ENCODE measurements around the gene CD48. TPM values are rescaled to one million over a fixed set of nuclear protein-coding genes. Genes with fewer than 3 reads are reported as not detected.

The CD48 gene
- polyA plus RNA-seq, 1 of the 3 experiments (the other 2 are of a cell fraction) = not detected

DNA sequence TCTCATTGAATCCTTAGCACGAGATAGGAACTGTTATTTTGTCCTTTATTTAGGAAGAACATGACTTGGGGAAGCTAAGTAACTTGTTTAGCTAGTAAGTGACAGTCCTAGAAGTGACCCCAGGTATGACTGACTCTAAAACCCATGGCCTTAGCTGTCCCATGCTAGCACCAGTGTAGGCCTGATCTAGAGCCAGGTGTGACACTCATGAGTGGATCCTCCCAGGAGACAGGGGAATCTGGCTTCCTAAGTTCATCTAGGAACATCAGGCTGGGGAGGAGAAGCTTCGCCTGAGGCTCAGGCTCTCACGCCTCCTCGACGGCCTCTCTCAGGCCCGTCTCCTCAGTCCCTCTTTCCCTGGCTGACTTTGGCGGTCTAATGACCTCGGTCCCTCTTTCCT lies 31.2 kb downstream of the CD48 start:
- Histone ChIP-seq H2AFZ (ENCODE audit: low read depth) (no peak overlapping the region), H3K27ac (ENCODE audit: low read depth in 2 of 2, low read length in 1 of 2) (no peak overlapping the region), H4K20me1 (ENCODE audit: insufficient read depth) (no peaks in the 10 kb centered on the region), H3K9ac (no peak overlapping the region), H3K4me2 (no peak overlapping the region), H3F3A (replicated peaks; ENCODE audit: insufficient read depth) (no peaks in the 10 kb centered on the region), H3K79me2 (ENCODE audit: insufficient read depth) (no peaks in the 10 kb centered on the region), H3K36me3 (replicated peaks in 1 of 2; ENCODE audit: control insufficient read depth in 1 of 2, insufficient read depth in 2 of 2, low read length in 1 of 2) (no peaks in the 10 kb centered on the region), H3K4me1 (ENCODE audit: control insufficient read depth in 1 of 2, insufficient read depth in 2 of 2, low read depth in 1 of 2, low read length in 1 of 2) (no peaks in the 10 kb centered on the region), H3K9me3 (no peaks in the 10 kb centered on the region), H3K27me3 (ENCODE audit: insufficient read depth) (peaks cover 35% of the 10 kb centered on the region; the same call in 1 of the 2 replicates), H3K9me2 (no peaks in the 10 kb centered on the region), H3K4me3 (ENCODE audit: low read depth in 2 of 2, low read length in 1 of 2) (no peak overlapping the region)
- POLR2A ChIA-PET = no interaction called here
- TF ChIP-seq, protein P1, sequence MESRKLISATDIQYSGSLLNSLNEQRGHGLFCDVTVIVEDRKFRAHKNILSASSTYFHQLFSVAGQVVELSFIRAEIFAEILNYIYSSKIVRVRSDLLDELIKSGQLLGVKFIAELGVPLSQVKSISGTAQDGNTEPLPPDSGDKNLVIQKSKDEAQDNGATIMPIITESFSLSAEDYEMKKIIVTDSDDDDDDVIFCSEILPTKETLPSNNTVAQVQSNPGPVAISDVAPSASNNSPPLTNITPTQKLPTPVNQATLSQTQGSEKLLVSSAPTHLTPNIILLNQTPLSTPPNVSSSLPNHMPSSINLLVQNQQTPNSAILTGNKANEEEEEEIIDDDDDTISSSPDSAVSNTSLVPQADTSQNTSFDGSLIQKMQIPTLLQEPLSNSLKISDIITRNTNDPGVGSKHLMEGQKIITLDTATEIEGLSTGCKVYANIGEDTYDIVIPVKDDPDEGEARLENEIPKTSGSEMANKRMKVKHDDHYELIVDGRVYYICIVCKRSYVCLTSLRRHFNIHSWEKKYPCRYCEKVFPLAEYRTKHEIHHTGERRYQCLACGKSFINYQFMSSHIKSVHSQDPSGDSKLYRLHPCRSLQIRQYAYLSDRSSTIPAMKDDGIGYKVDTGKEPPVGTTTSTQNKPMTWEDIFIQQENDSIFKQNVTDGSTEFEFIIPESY (IDR thresholded peaks at IDR 0.05; ENCODE audit: borderline replicate concordance, low read depth) = no peak
- no peak for TF ChIP-seq YY1 (IDR thresholded peaks at IDR 0.05; ENCODE audit: low read depth)
- TF ChIP-seq NRF1 (IDR thresholded peaks at IDR 0.05; ENCODE audit: low read depth, low read length) = no peak
- TF ChIP-seq EP300 (IDR thresholded peaks at IDR 0.05; ENCODE audit: borderline replicate concordance in 1 of 2, low read depth in 1 of 2, low read length in 1 of 2) = no peak
- no peak for TF ChIP-seq RCOR1 (IDR thresholded peaks at IDR 0.05; ENCODE audit: low read length)
- TF ChIP-seq, protein P2, sequence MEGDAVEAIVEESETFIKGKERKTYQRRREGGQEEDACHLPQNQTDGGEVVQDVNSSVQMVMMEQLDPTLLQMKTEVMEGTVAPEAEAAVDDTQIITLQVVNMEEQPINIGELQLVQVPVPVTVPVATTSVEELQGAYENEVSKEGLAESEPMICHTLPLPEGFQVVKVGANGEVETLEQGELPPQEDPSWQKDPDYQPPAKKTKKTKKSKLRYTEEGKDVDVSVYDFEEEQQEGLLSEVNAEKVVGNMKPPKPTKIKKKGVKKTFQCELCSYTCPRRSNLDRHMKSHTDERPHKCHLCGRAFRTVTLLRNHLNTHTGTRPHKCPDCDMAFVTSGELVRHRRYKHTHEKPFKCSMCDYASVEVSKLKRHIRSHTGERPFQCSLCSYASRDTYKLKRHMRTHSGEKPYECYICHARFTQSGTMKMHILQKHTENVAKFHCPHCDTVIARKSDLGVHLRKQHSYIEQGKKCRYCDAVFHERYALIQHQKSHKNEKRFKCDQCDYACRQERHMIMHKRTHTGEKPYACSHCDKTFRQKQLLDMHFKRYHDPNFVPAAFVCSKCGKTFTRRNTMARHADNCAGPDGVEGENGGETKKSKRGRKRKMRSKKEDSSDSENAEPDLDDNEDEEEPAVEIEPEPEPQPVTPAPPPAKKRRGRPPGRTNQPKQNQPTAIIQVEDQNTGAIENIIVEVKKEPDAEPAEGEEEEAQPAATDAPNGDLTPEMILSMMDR (IDR thresholded peaks at IDR 0.05) = no peak
- TF ChIP-seq, protein P3, sequence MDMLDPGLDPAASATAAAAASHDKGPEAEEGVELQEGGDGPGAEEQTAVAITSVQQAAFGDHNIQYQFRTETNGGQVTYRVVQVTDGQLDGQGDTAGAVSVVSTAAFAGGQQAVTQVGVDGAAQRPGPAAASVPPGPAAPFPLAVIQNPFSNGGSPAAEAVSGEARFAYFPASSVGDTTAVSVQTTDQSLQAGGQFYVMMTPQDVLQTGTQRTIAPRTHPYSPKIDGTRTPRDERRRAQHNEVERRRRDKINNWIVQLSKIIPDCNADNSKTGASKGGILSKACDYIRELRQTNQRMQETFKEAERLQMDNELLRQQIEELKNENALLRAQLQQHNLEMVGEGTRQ (IDR thresholded peaks at IDR 0.05; ENCODE audit: borderline replicate concordance, low read depth, low read length) = no peak
- no peak for TF ChIP-seq JUND (IDR thresholded peaks at IDR 0.05)
- TF ChIP-seq FOXM1 (IDR thresholded peaks at IDR 0.05; ENCODE audit: low read depth) = no peak
- no peak for TF ChIP-seq POLR2AphosphoS5 (IDR thresholded peaks at IDR 0.05; ENCODE audit: low read depth, low read length)
- TF ChIP-seq, protein P4, sequence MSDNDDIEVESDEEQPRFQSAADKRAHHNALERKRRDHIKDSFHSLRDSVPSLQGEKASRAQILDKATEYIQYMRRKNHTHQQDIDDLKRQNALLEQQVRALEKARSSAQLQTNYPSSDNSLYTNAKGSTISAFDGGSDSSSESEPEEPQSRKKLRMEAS (IDR thresholded peaks at IDR 0.05; ENCODE audit: low read depth) = no peak
- TF ChIP-seq FOXJ3 (CRISPR knock-in tag; IDR thresholded peaks at IDR 0.05) = no peak
- TF ChIP-seq, protein P5, sequence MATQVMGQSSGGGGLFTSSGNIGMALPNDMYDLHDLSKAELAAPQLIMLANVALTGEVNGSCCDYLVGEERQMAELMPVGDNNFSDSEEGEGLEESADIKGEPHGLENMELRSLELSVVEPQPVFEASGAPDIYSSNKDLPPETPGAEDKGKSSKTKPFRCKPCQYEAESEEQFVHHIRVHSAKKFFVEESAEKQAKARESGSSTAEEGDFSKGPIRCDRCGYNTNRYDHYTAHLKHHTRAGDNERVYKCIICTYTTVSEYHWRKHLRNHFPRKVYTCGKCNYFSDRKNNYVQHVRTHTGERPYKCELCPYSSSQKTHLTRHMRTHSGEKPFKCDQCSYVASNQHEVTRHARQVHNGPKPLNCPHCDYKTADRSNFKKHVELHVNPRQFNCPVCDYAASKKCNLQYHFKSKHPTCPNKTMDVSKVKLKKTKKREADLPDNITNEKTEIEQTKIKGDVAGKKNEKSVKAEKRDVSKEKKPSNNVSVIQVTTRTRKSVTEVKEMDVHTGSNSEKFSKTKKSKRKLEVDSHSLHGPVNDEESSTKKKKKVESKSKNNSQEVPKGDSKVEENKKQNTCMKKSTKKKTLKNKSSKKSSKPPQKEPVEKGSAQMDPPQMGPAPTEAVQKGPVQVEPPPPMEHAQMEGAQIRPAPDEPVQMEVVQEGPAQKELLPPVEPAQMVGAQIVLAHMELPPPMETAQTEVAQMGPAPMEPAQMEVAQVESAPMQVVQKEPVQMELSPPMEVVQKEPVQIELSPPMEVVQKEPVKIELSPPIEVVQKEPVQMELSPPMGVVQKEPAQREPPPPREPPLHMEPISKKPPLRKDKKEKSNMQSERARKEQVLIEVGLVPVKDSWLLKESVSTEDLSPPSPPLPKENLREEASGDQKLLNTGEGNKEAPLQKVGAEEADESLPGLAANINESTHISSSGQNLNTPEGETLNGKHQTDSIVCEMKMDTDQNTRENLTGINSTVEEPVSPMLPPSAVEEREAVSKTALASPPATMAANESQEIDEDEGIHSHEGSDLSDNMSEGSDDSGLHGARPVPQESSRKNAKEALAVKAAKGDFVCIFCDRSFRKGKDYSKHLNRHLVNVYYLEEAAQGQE (IDR thresholded peaks at IDR 0.05; ENCODE audit: low read depth, low read length) = no peak
- no peak for TF ChIP-seq NFIC (IDR thresholded peaks at IDR 0.05; ENCODE audit: borderline replicate concordance)
- no peak for TF ChIP-seq TAF1 (IDR thresholded peaks at IDR 0.05; ENCODE audit: borderline replicate concordance, low read depth, low read length)
- no peak for TF ChIP-seq SIN3A (IDR thresholded peaks at IDR 0.05; ENCODE audit: borderline replicate concordance, low read depth, low read length)
- TF ChIP-seq FOSL2 (IDR thresholded peaks at IDR 0.05; ENCODE audit: borderline replicate concordance, low read depth) = no peak
- TF ChIP-seq MEF2A (IDR thresholded peaks at IDR 0.05; ENCODE audit: borderline replicate concordance, low read depth) = no peak
- no peak for TF ChIP-seq EZH2phosphoT487 (IDR thresholded peaks at IDR 0.05; ENCODE audit: borderline replicate concordance, low read depth)
- TF ChIP-seq, protein P6, sequence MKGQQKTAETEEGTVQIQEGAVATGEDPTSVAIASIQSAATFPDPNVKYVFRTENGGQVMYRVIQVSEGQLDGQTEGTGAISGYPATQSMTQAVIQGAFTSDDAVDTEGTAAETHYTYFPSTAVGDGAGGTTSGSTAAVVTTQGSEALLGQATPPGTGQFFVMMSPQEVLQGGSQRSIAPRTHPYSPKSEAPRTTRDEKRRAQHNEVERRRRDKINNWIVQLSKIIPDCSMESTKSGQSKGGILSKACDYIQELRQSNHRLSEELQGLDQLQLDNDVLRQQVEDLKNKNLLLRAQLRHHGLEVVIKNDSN (IDR thresholded peaks at IDR 0.05; ENCODE audit: borderline replicate concordance, low read depth) = no peak
- no peak for DNase-seq
- 14% methylated on average over 8 of the region's 8 CpGs for WGBS (ENCODE audit: low lambda C conversion rate)
- CTCF ChIA-PET = interaction anchor here (1.3 kb wide), 1 partner anchor 28 kb away, joined by 3 read pairs; no protein-coding TSS in a partner anchor
